Gastrocnemius medialis (tissue), 4 donors: ENCODE measurements around the gene MIGA1. TPM values are rescaled to one million over a fixed set of nuclear protein-coding genes. Genes with fewer than 3 reads are reported as not detected.
"Not testable (repeated sequence)": the region's sequence is repeated elsewhere in the genome, so short reads cannot be mapped to it uniquely, and the experiment has no call there.

Experiments used
- ATAC-seq, 2 donors: fragments of 150-250 bp; one replicate each; pipeline ENCODE4 v1.9.1; 2016
- DNase-seq, 2 donors: peaks; one replicate each; pipeline ENCODE4 v3.0.0-alpha.2; 2019
- H3K27ac ChIP-seq, 4 donors: fragments of 200-600 bp; sonication (generic); 1 replicate in 1 of 4; 2 replicates in 3 of 4; pipeline ENCODE4 v1.5.1; 2016 to 2018; ENCODE audit warnings: mild to moderate bottlenecking in 2 of 4, moderate library complexity in 1 of 4
- H3K27me3 ChIP-seq, 3 donors: fragments of 200-600 bp; sonication (generic) in 2 of 3; 1 replicate in 1 of 3; 2 replicates in 2 of 3; pipeline versions ENCODE4 v1.5.1 to v1.6.0; 2016 to 2019; ENCODE audit warnings: mild to moderate bottlenecking in 1 of 3, moderate library complexity in 1 of 3
- H3K36me3 ChIP-seq, 2 donors: fragments of 200-600 bp; sonication (generic) in 1 of 2; one replicate each; pipeline ENCODE4 v1.5.1; 2017 to 2018
- H3K4me1 ChIP-seq, 2 donors: fragments of 200-600 bp; sonication (generic) in 1 of 2; one replicate each; pipeline ENCODE4 v1.5.1; 2016 to 2017; ENCODE audit warnings: mild to moderate bottlenecking in 2 of 2
- H3K4me3 ChIP-seq, 4 donors: fragments of 200-600 bp; sonication (generic) in 3 of 4; 1 replicate in 1 of 4; 2 replicates in 3 of 4; pipeline ENCODE4 v1.5.1; 2016 to 2019; ENCODE audit warnings: mild to moderate bottlenecking in 2 of 4
- H3K9me3 ChIP-seq, 3 donors: fragments of 200-600 bp; sonication (generic) in 2 of 3; 1 replicate in 1 of 3; 2 replicates in 2 of 3; pipeline ENCODE4 v1.5.1; 2016 to 2019
- POLR2A ChIP-seq, 2 donors: fragments of 450-650 bp; IDR thresholded peaks; one replicate each; pipeline ENCODE4 v1.6.1; 2017; ENCODE audit warnings: antibody characterized with exemption in 2 of 2, mild to moderate bottlenecking in 2 of 2, moderate library complexity in 2 of 2
- in situ Hi-C, 4 donors: fragments of 200-750 bp; cut with MboI; loops; one replicate each; pipeline versions ENCODE4 v1.15.0 to v1.8.0; 2017; ENCODE audit warnings: low sequenced_read_pairs in 4 of 4
- intact Hi-C: fragments of 100-400 bp; cut with DNase I; formaldehyde crosslinking; loops from one replicate; pipeline ENCODE4 v1.15.1; 2023; ENCODE audit warnings: low total_unique reads
- total RNA-seq, 4 donors: library from RNA; depleted of rRNA; stranded (reverse); fragments of >200 nt; gene quantifications; one replicate each; pipeline versions ENCODE4 v1.1.0 to v1.2.3, GENCODE V29; 2016
- TF ChIP-seq, protein P1 (sequence below), 5 experiments: fragments of 450-650 bp in 3 of 5; fragments of 200-600 bp in 2 of 5; sonication (generic) in 2 of 5; IDR thresholded peaks in 4 of 5; conservative IDR thresholded peaks in 1 of 5; 1 replicate in 4 of 5; 2 replicates in 1 of 5; pipeline ENCODE4 v1.5.1; 2016 to 2019; ENCODE audit warnings: antibody characterized with exemption in 5 of 5, mild to moderate bottlenecking in 3 of 5, moderate library complexity in 3 of 5

The MIGA1 gene
- total RNA-seq, 4 donors from 2014 or later: 15.0 to 21.7 (median 19.2) TPM

GRCh38 chr1:77825131-77825709 is 45.8 kb downstream of the MIGA1 start:
- Histone ChIP-seq H3K27me3 (no peaks in the 10 kb centered on the region), H3K27ac (peak overlapping the region; percentile 91 to 100 (median 97)), H3K4me1 (peaks cover 32 to 44% of the 10 kb centered on the region in 2 donors), H3K4me3 (no peak overlapping the region), H3K9me3 (no peaks in the 10 kb centered on the region), H3K36me3 (no peaks in the 10 kb centered on the region)
- in situ Hi-C loops (loop anchor here in 1 of 4 donors (5.0 kb wide), 1 partner anchor 287 kb away; no protein-coding TSS in a partner anchor), intact Hi-C loops (loop anchor here (1.0 to 5.0 kb wide), 4 partner anchors 75 to 290 kb away; partner anchors contain the start of gene FUBP1)
- peak; percentile 88 to 92 for ATAC-seq
- DNase-seq: peak; percentile 90
- peak in 1 of 2 donors; percentile 7 for TF ChIP-seq POLR2A (IDR thresholded peaks at IDR 0.05)
- TF ChIP-seq, protein P1, sequence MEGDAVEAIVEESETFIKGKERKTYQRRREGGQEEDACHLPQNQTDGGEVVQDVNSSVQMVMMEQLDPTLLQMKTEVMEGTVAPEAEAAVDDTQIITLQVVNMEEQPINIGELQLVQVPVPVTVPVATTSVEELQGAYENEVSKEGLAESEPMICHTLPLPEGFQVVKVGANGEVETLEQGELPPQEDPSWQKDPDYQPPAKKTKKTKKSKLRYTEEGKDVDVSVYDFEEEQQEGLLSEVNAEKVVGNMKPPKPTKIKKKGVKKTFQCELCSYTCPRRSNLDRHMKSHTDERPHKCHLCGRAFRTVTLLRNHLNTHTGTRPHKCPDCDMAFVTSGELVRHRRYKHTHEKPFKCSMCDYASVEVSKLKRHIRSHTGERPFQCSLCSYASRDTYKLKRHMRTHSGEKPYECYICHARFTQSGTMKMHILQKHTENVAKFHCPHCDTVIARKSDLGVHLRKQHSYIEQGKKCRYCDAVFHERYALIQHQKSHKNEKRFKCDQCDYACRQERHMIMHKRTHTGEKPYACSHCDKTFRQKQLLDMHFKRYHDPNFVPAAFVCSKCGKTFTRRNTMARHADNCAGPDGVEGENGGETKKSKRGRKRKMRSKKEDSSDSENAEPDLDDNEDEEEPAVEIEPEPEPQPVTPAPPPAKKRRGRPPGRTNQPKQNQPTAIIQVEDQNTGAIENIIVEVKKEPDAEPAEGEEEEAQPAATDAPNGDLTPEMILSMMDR (IDR thresholded peaks at IDR 0.05 in 4 of 5, conservative IDR thresholded peaks at IDR 0.05 in 1 of 5): peak in 1 of 5 experiments; percentile 11

- not testable (repeated sequence) for H3K9me3 ChIP-seq, H3K36me3 ChIP-seq, H3K4me3 ChIP-seq, H3K27me3 ChIP-seq, DNase-seq, ATAC-seq
- Histone ChIP-seq H3K27ac (peak overlapping the region; percentile 91 to 100 (median 97)), H3K4me1 (peaks cover 48 to 60% of the 10 kb centered on the region in 2 donors)
- intact Hi-C loops: loop anchor here (5.0 kb wide), 1 partner anchor 240 kb away; no protein-coding TSS in a partner anchor
- in situ Hi-C loops: loop anchor here in 1 of 4 donors (5.0 kb wide), 1 partner anchor 285 kb away; no protein-coding TSS in a partner anchor
Measured at GRCh38 chr1:77826851-77827250, 47.4 kb downstream of the MIGA1 start.

GRCh38 chr1:77828098-77828497 is 48.6 kb downstream of the MIGA1 start:
- H3K27ac ChIP-seq: peak overlapping the region; percentile 91 to 100 (median 97)
- in situ Hi-C loops (loop anchor here in 1 of 4 donors (5.0 kb wide), 1 partner anchor 284 kb away; no protein-coding TSS in a partner anchor), intact Hi-C loops (loop anchor here (5.0 kb wide), 1 partner anchor 239 kb away; no protein-coding TSS in a partner anchor)
- ATAC-seq (no peak), DNase-seq (no peak)
- no peak overlapping the region for H3K4me3 ChIP-seq
- no peaks in the 10 kb centered on the region for H3K27me3 ChIP-seq
- TF ChIP-seq POLR2A (IDR thresholded peaks at IDR 0.05): no peak
- TF ChIP-seq, protein P1 (IDR thresholded peaks at IDR 0.05 in 4 of 5, conservative IDR thresholded peaks at IDR 0.05 in 1 of 5): no peak
- no peaks in the 10 kb centered on the region for H3K9me3 ChIP-seq
- H3K36me3 ChIP-seq: no peaks in the 10 kb centered on the region
- H3K4me1 ChIP-seq: peaks cover 58 to 70% of the 10 kb centered on the region in 2 donors

DNA sequence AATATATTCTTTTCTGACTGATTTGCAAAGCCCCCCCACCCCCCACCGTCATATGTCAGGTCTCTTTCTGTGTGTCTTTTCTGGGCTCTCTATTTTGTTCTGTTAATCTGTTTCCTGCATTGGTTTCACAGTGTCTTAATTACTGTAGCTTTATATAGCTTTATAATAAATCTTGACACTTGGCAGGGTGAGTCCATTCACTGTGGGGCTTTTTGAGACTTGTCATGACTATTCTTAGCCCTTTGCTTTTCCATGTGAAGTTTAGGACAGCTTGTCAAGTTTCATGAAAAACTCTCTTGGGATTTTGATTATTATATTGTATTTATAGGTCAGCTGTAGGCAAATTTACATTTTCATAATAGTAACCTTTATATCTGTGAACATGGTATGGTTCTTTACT is 50.4 kb downstream of the MIGA1 start:
- peak overlapping the region; percentile 91 to 100 (median 97) for H3K27ac ChIP-seq
- DNase-seq (peak in 1 of 2 donors; percentile 23), ATAC-seq (peak; percentile 39 to 43)
- no peaks in the 10 kb centered on the region for H3K36me3 ChIP-seq
- intact Hi-C loops (loop anchor here (5.0 kb wide), 1 partner anchor 237 kb away; no protein-coding TSS in a partner anchor), in situ Hi-C loops (loop anchor here (5.0 to 10.0 kb wide), 3 partner anchors 55 to 282 kb away; partner anchors contain the start of gene NEXN (in 2 of the 4))
- no peak overlapping the region for H3K4me3 ChIP-seq
- TF ChIP-seq POLR2A (IDR thresholded peaks at IDR 0.05): peak in 1 of 2 donors; percentile 40
- TF ChIP-seq, protein P1 (IDR thresholded peaks at IDR 0.05 in 4 of 5, conservative IDR thresholded peaks at IDR 0.05 in 1 of 5): no peak
- peaks cover 67 to 73% of the 10 kb centered on the region in 2 donors for H3K4me1 ChIP-seq
- no peaks in the 10 kb centered on the region for H3K9me3 ChIP-seq
- H3K27me3 ChIP-seq: no peaks in the 10 kb centered on the region

GRCh38 chr1:77830946-77831345 is 51.5 kb downstream of the MIGA1 start:
- ATAC-seq (no peak), DNase-seq (no peak)
- H3K36me3 ChIP-seq: no peaks in the 10 kb centered on the region
- H3K9me3 ChIP-seq: no peaks in the 10 kb centered on the region
- TF ChIP-seq, protein P1 (IDR thresholded peaks at IDR 0.05 in 4 of 5, conservative IDR thresholded peaks at IDR 0.05 in 1 of 5): no peak
- TF ChIP-seq POLR2A (IDR thresholded peaks at IDR 0.05): no peak
- peak overlapping the region; percentile 91 to 100 (median 97) for H3K27ac ChIP-seq
- intact Hi-C loops (no loop called here), in situ Hi-C loops (loop anchor here in 3 of 4 donors (5.0 to 10.0 kb wide), 2 partner anchors 54 to 61 kb away; partner anchors contain the start of gene NEXN (in 2 of the 3))
- H3K4me3 ChIP-seq: no peak overlapping the region
- no peaks in the 10 kb centered on the region for H3K27me3 ChIP-seq
- H3K4me1 ChIP-seq: peaks cover 69 to 72% of the 10 kb centered on the region in 2 donors
